AG09309 (cell line): ENCODE measurements around the gene ITPR3.

Source experiments
- DNase-seq: peaks from one replicate; pipeline ENCODE4 v3.0.0-alpha.2; 2010; ENCODE audit warnings: low read depth
- H3K4me3 ChIP-seq: 2 replicates; pipeline ENCODE4 v1.5.1; 2011; ENCODE audit warnings: mild to moderate bottlenecking, low read depth, low read length, moderate library complexity; ENCODE audit not compliant: control insufficient read depth
- TF ChIP-seq, protein P1 (sequence below): IDR thresholded peaks from 2 replicates; pipeline ENCODE4 v1.5.1; 2011; ENCODE audit warnings: mild to moderate bottlenecking, low read depth, low read length, inconsistent platforms; ENCODE audit not compliant: insufficient read depth, control insufficient read depth; ENCODE audit errors: missing control alignments

The ITPR3 gene

DNA sequence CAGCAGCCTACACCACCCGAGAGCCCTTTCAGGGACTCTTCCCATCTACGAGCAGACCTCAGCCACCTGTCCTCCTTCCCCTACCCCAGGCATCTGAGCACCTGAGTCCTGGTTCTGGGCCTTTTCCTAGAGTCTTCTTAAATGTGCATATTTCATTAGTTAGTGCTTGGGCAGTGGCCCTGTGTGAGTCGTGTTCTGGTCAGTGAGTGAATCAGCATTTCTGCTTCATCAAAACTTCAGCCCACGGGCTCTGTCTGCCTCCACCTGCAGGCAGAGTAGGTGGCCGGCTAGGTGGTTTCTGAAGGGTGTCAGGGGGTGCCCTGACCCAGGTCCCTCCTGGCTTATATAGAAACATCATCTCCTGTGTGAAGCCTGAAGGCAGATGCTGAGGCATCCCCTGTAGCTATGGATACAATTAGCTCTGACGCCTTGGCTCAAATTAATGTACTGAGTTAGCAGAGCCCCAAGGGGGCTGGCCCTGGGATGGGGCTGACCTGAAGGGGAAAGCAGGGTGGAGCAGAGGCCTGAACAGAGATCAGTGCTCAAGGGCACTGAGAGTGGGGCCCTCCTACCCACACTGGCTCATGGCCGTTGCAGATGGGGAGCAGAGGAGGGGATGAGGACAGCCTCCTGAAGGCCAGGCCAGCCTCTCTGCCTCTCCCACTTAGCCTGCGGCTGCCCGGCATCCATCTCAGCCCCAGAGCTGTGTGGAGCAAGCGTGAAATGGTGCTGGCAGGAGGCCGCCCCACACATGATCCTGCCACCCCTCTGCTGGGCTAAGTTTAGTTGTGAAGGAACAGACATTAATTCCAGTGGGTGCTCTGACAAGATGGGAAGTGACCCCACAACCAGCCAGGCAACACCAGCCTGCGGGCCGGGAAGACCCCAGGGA, 111.9 kb downstream of the ITPR3 start:
- no peak overlapping the region for H3K4me3 ChIP-seq
- DNase-seq = no peak
- TF ChIP-seq, protein P1, sequence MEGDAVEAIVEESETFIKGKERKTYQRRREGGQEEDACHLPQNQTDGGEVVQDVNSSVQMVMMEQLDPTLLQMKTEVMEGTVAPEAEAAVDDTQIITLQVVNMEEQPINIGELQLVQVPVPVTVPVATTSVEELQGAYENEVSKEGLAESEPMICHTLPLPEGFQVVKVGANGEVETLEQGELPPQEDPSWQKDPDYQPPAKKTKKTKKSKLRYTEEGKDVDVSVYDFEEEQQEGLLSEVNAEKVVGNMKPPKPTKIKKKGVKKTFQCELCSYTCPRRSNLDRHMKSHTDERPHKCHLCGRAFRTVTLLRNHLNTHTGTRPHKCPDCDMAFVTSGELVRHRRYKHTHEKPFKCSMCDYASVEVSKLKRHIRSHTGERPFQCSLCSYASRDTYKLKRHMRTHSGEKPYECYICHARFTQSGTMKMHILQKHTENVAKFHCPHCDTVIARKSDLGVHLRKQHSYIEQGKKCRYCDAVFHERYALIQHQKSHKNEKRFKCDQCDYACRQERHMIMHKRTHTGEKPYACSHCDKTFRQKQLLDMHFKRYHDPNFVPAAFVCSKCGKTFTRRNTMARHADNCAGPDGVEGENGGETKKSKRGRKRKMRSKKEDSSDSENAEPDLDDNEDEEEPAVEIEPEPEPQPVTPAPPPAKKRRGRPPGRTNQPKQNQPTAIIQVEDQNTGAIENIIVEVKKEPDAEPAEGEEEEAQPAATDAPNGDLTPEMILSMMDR = no peak

DNA sequence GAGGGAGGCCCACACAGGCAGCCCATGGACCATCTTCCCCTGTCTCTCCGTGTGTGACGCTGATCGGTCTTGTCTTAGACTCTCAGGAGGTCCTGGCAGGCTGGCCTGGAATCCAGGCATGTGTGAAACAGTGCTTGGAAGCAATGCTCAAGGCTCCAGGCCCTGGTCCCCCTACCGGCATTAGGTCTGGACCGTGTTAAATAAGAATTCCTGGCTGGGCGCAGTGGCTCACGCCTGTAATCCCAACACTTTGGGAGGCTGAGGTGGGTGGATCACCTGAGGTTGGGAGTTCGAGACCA, 112.5 kb downstream of the ITPR3 start:
- no peak overlapping the region for H3K4me3 ChIP-seq
- TF ChIP-seq, protein P1 = no peak

DNA sequence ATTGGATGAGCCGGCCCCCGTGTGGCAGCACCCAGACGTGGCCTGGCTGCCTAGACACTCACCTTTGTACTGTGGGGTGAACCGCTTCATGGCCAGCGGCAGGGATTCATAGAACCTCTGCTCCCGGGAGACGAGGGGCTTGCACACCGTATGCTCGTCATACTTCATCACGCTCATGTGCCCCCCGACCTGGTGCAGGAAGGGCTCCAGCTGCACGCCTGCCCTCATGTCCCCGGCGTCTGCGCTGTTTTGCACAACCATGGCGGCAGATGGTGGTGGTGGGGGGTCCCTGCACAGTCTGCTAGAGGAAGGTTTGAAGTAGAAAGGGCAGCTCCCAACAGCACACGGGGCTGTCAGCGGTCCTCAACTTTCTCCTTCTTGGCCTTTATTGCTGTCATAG, 114.1 kb downstream of the ITPR3 start:
- H3K4me3 ChIP-seq = no peak overlapping the region
- TF ChIP-seq, protein P1 = no peak
- no peak for DNase-seq

More for the DNA sequence above, 112.5 kb downstream of the ITPR3 start:
- no peak for DNase-seq

DNA sequence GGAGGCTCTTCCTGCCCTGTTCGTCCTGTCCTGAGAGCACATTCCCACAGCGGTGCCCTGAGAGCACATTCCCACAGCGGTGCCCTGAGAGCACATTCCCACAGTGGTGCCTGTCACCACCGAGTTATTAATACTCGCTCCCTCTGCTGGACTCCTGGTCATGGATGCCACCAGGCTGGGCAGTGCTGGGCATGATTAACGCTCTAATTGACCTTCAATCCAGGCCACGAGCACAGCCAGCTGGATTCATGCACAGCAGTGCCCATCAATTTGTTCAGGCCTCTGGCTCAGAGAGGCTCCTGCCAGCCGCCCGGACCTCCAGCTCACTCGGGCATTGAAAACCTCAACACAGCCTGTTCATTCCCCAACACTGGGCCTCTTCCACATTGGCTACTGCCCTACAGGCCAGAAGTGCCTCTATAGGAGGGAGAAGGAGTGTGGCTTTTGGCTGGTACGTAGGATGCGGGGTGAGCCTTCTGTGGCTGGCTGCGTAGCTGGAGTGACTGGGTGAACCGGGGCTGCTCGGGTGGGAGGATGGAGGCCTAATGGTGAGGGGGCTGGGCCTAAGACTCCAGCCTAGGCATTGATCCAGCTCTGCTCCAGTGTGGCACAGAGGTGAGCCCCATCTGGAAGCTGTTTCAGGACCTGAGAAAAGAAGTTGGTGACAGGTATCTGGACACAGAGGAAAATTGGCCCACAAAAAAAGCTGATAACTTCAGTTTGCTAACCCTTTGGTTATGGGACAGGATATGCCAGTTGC, 116.3 kb downstream of the ITPR3 start:
- H3K4me3 ChIP-seq = no peak overlapping the region
- DNase-seq = no peak
- TF ChIP-seq, protein P1 = no peak

DNA sequence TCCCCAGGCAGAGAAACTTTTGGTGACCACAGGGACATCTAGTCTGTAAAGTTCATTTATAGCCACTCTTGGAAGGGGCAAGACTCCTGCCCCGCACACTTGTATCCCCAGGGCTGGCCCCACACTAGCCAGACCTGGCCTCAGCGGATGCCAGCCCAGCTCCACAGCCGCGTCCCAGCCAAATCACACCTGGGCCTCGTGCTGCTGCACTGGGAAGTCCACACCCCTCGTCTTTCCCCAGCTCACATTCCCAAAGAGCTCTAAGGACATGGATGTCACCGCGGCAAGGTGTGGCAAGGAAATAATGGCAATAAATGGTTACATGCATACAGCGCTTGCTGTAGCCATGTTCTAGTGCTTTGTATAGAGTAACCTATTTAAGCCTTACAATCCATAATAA, 117.0 kb downstream of the ITPR3 start:
- H3K4me3 ChIP-seq = no peak overlapping the region
- no peak for DNase-seq
- TF ChIP-seq, protein P1 = no peak

DNA sequence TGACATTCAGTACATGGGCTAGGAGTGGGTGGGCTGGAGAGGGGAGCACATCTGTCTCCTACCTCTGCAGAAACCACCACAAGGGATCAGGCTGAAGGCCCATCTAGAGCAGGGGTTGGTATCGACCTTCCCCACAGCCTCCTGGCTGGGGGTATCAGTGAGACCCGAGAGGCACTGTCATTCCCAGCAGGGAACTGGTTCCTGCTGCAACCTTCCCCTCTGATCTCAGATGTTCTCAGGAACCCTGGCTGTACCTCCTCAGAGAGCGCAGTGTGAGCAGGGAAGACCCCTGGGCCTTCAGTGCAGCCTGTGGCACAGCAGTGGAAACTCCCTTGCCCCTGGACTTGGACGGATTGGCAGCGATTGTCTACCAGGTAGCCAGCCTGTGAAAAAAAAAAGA, 117.8 kb downstream of the ITPR3 start:
- DNase-seq = no peak
- TF ChIP-seq, protein P1 = no peak
- H3K4me3 ChIP-seq = no peak overlapping the region
